Stomach (tissue), 4 donors: Measurements from ENCODE around the gene INS.

ENCODE experiments used
- CTCF ChIP-seq, 7 experiments: fragments of 450-650 bp in 4 of 7; fragments of 200-600 bp in 3 of 7; sonication (generic) in 3 of 7; IDR thresholded peaks; one replicate each; pipeline ENCODE4 v1.5.1; 2016 to 2019; ENCODE audit warnings: antibody characterized with exemption in 7 of 7, control low read depth in 2 of 7, mild to moderate bottlenecking in 1 of 7
- EP300 ChIP-seq: sonication (generic); formaldehyde crosslinking; IDR thresholded peaks from one replicate; pipeline ENCODE4 v1.6.1; 2017; ENCODE audit warnings: antibody characterized with exemption
- POLR2A ChIP-seq, 4 donors: fragments of 450-650 bp; IDR thresholded peaks; one replicate each; pipeline ENCODE4 v1.6.1; 2016; ENCODE audit warnings: antibody characterized with exemption in 4 of 4, control low read depth in 2 of 4, mild to moderate bottlenecking in 1 of 4, moderate library complexity in 1 of 4
- POLR2AphosphoS5 ChIP-seq, 3 donors: sonication (generic); formaldehyde crosslinking; IDR thresholded peaks; one replicate each; pipeline ENCODE4 v1.6.1; 2016; ENCODE audit warnings: antibody characterized with exemption in 3 of 3

- TF ChIP-seq POLR2AphosphoS5 (IDR thresholded peaks at IDR 0.05) (no peak), CTCF (IDR thresholded peaks at IDR 0.05) (no peak), POLR2A (IDR thresholded peaks at IDR 0.05) (no peak), EP300 (no peak)
Measured at GRCh38 chr11:2131371-2132236, 29.4 kb downstream of the INS start.
